Activated CD4-positive, alpha-beta T cell treated with anti-CD3 and anti-CD28 coated beads, Interleukin-2, amount 10 ng/mL, durations not matched to agents 24 days and 14 days (primary cell): ENCODE measurements around the gene ROM1. TPM values are rescaled to one million over a fixed set of nuclear protein-coding genes. Genes with fewer than 3 reads are reported as not detected.
"Not testable (repeated sequence)": the region's sequence is repeated elsewhere in the genome, so short reads cannot be mapped to it uniquely, and the experiment has no call there.

Experiments used
- DNase-seq: peaks from one replicate; pipeline ENCODE4 v3.0.0; 2022
- H3K27ac Mint-ChIP-seq: one replicate; pipeline ENCODE4 v1.8.0; 2022; ENCODE audit warnings: mild to moderate bottlenecking, mixed read lengths
- H3K27me3 Mint-ChIP-seq: one replicate; pipeline ENCODE4 v1.8.0; 2022; ENCODE audit warnings: mixed read lengths
- H3K36me3 Mint-ChIP-seq: one replicate; pipeline ENCODE4 v1.8.0; 2022; ENCODE audit warnings: low read depth, mild to moderate bottlenecking, mixed read lengths
- H3K4me1 Mint-ChIP-seq: one replicate; pipeline ENCODE4 v1.8.0; 2021; ENCODE audit warnings: mixed read lengths
- H3K4me3 Mint-ChIP-seq: one replicate; pipeline ENCODE4 v1.8.0; 2022; ENCODE audit warnings: mild to moderate bottlenecking, moderate library complexity, mixed read lengths
- H3K9me3 Mint-ChIP-seq: one replicate; pipeline ENCODE4 v1.8.0; 2021; ENCODE audit warnings: mixed read lengths
- intact Hi-C: fragments of 100-400 bp; cut with micrococcal nuclease; formaldehyde crosslinking; loops from one replicate; pipeline ENCODE4 v1.15.1; 2023
- total RNA-seq: library from RNA; stranded (reverse); gene quantifications from 2 replicates; pipeline ENCODE4 v1.2.3, GENCODE V29; 2022

The ROM1 gene
- total RNA-seq, 1 donor from 2014 or later, result 2.3 TPM

DNA sequence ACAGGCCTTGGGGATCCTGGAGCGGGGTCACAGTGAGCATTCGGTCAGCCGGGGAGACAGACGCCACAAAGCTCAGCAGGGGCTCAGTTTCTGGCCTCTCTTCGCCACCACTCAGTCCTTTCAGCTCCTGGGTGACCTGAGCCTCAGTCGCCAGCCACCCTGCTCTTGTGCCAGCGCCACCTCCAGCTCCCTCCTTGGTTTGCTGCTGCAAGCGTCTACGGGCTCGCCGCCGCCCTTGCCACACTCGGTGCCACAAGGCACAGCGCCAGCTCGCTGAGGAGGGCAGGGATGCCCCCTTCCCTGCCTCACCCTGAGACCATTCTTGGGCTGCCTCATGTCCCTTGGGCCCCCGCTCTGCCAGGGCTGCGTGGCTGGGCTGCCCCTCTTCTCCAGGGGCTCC, 37.9 kb upstream of the ROM1 start:
- Mint-ChIP-seq H3K9me3 (no peaks in the 10 kb centered on the region), H3K27me3 (no peaks in the 10 kb centered on the region), H3K4me1 (peaks cover 34% of the 10 kb centered on the region), H3K36me3 (peaks cover 64% of the 10 kb centered on the region), H3K4me3 (peak overlapping the region; percentile 96), H3K27ac (peak overlapping the region; percentile 96)
- DNase-seq, result peak; percentile 67
- intact Hi-C loops, result no loop called here

DNA sequence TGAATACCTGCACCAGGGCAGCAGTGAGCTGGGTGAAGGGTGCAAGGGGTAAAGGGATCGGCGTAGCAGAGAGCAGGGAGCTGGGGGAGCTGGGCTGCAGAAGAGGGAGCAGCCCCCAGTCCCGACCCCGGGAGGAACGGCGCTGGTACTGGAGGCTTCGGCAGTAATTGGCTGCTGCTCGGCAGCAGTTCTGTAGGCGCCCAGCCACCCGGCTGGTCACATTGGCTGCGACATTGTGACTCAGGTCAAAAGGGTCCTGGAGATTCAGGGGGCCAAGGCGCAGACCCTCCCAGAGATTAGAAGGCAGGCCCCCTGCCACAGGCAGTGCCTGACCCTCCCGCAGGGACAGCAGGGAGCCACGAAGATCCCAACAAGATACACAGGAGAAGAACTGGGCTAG, 37.2 kb upstream of the ROM1 start:
- peak overlapping the region; percentile 42 for H3K27ac Mint-ChIP-seq
- intact Hi-C loops, result no loop called here
- peaks cover 31% of the 10 kb centered on the region for H3K4me1 Mint-ChIP-seq

DNA sequence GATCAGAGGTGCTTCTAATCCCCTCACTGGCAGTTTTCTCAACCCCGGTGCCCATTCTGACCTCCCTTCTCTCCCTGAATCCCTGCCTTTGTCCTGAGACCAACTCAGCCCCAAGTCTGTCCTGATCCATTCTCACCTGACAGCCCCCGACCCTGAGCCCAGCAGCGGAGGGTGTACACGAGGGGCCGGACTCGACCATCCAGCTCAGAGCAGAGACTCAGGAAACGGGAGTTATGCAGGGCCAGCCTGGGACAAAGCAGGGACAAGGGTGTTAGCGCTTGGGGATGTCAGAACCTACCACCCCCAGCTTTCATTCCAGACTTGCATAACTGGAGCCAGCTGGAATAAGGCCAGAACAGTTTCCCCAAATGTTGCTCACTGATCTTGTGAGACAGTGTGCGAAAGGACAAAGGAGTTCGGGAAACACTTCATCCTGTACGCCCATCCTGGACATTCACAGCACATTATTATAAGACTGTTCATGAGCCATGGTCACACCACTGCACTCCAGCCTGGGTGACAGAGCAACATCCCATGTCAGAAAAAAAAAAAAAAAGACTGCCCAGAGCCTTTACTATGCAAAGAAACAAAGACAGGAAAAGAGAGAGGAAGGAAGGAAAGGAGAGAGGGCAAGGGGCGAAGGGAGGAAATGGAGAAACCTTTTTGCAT, 35.9 kb upstream of the ROM1 start:
- H3K36me3 Mint-ChIP-seq, result peaks cover 54% of the 10 kb centered on the region

More for the DNA sequence above, 37.2 kb upstream of the ROM1 start:
- H3K9me3 Mint-ChIP-seq, result no peaks in the 10 kb centered on the region
- H3K36me3 Mint-ChIP-seq, result peaks cover 61% of the 10 kb centered on the region
- H3K27me3 Mint-ChIP-seq, result no peaks in the 10 kb centered on the region
- H3K4me3 Mint-ChIP-seq, result peak overlapping the region; percentile 96
- DNase-seq, result peak; percentile 56

DNA sequence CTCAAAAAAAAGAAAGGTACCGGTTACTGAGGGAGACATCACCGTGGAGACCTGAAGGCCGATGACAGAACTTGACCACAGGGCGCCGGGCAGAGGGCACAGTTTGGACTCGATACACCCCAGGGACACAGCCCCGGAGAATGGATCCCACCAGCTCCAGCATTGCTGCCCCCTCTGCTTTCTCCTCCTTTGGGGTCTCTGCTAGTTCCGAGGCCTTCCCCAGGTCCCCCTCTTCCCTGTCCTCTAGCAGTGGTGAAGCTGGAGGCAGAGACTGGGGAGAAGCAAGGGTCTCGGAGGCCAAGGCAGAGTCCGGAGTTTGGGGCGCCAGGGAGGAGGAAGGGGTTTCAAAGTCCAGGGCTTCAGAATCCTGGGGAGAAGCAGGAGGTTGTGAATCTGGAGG, 34.5 kb upstream of the ROM1 start:
- Mint-ChIP-seq H3K4me3 (no peak overlapping the region), H3K36me3 (peaks cover 42% of the 10 kb centered on the region), H3K9me3 (no peaks in the 10 kb centered on the region), H3K27ac (no peak overlapping the region), H3K4me1 (peaks cover 14% of the 10 kb centered on the region), H3K27me3 (no peaks in the 10 kb centered on the region)
- no peak for DNase-seq
- intact Hi-C loops, result no loop called here

More for the DNA sequence above, 35.9 kb upstream of the ROM1 start:
- no peak overlapping the region for H3K4me3 Mint-ChIP-seq
- no peak overlapping the region for H3K27ac Mint-ChIP-seq
- H3K4me1 Mint-ChIP-seq, result peaks cover 22% of the 10 kb centered on the region
- no peaks in the 10 kb centered on the region for H3K9me3 Mint-ChIP-seq
- DNase-seq, result no peak
- no peaks in the 10 kb centered on the region for H3K27me3 Mint-ChIP-seq
- intact Hi-C loops, result no loop called here

DNA sequence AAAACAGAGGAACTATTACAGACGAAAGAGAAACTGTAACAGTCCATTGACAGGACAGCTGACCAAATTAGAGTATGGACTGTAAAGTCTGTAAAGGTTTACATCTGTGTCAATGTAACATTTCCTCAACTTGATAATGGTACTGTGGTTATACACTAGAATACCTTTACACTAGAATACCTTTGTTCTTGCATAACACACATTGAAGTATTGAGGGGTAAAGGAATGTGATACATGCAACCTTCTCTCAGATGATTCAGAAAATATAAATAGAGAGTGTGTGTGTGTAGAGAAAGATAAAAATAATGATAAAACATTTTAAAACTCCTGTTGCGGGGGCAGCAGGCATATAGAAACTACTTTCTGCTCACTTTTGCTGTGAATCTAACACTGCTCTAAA, 33.8 kb upstream of the ROM1 start:
- H3K4me3 Mint-ChIP-seq, result no peak overlapping the region
- no peak for DNase-seq

DNA sequence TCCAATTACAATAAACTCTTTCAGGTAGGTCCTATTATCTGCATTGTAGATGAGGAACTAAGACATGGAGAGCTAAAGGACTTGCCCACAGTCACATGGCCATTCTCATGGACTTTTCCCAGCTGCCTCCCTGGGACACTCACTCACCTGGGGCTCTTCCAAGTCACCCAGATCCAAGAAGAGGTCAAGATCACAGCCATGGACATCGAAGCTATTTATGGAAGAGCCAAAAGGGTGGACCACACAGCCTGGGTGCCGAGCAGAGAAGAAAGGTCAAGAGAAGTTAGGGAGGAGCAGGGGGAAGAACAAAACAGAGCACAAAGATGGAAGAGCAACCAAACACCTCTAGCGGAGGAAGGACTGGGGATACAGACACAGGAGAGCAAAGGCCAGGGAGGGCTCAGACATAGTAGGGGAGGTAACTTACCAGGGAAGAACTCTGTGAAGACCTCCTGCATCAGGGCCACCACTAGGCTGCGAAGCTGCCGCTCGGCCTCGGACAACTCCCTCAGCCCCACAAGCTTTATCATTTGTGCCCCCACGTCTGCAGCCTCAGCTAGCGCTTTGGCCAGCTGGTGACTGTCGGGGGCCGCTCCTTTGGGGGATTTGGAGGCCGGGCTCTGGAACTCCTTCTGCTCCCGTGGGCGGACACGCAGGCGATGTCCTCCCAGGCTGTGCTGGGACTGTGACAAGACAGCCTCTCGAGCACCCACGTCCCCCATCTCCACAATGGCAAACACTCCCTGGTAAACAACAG, 31.9 kb upstream of the ROM1 start:
- Mint-ChIP-seq H3K4me1 (peaks cover 4% of the 10 kb centered on the region), H3K9me3 (no peaks in the 10 kb centered on the region), H3K27ac (no peak overlapping the region)

More for the DNA sequence above, 33.8 kb upstream of the ROM1 start:
- Mint-ChIP-seq H3K27me3 (no peaks in the 10 kb centered on the region), H3K4me1 (peaks cover 14% of the 10 kb centered on the region), H3K36me3 (peaks cover 40% of the 10 kb centered on the region), H3K9me3 (no peaks in the 10 kb centered on the region), H3K27ac (no peak overlapping the region)
- intact Hi-C loops, result no loop called here

DNA sequence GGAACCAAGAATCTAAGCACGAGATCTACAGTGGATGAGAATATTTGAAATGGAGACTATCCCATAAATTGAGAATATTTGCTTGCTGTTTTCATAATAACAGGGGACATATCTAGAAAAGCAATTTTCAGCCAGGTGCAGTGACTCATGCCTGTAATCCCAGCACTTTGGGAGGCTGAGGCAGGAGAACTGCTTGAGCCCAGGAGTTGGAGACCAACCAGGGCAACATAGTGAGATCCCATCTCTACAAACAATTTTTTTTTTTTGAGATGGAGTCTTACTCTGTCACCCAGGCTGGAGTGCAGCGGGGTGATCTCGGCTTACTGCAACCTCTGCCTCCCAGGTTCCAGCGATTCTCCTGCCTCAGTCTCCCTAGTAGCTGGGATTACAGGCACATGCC, 31.3 kb upstream of the ROM1 start:
- H3K36me3 Mint-ChIP-seq, result peaks cover 32% of the 10 kb centered on the region
- H3K9me3 Mint-ChIP-seq, H3K4me1 Mint-ChIP-seq, H3K4me3 Mint-ChIP-seq, intact Hi-C loops, H3K27me3 Mint-ChIP-seq, H3K27ac Mint-ChIP-seq, DNase-seq: not testable (repeated sequence)

More for the DNA sequence above, 31.9 kb upstream of the ROM1 start:
- Mint-ChIP-seq H3K36me3 (peaks cover 33% of the 10 kb centered on the region), H3K27me3 (no peaks in the 10 kb centered on the region), H3K4me3 (no peak overlapping the region)
- no peak for DNase-seq
- intact Hi-C loops, result no loop called here

DNA sequence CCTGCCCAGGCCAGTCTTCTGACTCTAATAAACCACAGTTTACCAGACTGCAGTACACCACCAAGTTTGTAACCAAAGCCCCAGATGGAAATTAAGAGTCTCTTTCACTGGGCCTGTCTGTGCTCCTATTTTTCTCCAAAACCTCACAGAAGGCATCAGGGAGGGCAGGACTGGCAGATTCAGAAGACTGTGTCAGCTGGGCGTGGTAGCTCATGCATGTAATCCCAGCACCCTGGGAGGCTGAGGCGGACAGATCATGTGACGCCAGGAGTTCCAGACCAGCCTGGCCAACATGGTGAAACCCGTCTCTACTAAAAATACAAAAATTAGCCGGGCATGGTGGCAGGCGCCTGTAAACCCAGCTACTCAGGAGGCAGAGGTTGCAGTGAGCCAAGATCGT, 27.7 kb upstream of the ROM1 start:
- H3K36me3 Mint-ChIP-seq, result peaks cover 35% of the 10 kb centered on the region
- H3K9me3 Mint-ChIP-seq, H3K4me3 Mint-ChIP-seq, intact Hi-C loops, DNase-seq, H3K27me3 Mint-ChIP-seq, H3K27ac Mint-ChIP-seq, H3K4me1 Mint-ChIP-seq: not testable (repeated sequence)

DNA sequence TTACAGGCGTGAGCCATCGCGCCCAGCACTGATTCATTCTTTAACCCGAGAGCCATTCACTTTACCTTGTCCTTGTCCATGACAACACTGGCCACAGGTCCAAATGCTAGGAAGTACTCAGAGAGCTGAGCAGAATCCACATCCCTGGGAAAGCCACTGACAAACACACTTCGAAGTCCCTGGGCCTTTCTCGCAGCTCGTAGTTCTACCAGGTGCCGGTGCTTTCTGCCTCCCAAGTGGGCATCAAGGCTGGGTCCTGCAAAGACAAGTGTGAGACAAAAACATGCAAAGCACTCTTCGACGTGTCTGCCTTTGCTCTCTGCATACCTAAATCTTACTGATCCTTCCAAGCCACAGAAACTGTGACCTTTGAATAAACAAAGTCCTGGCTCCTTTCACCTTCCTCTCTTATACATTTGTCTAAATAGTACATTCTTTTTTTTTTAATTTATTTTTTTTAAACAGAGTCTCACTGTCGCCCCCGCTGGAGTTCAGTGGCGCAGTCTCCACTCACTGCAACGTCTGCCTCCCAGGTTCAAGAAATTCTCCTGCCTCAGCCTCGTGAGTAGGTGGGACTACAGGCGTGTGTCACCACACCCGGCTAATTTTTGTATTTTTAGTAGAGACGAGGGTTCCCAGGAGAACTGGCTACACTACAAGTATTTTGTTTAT, 24.0 kb upstream of the ROM1 start:
- Mint-ChIP-seq H3K4me1 (peaks cover 31% of the 10 kb centered on the region), H3K27me3 (no peaks in the 10 kb centered on the region), H3K4me3 (peak overlapping the region; percentile 100), H3K36me3 (peaks cover 44% of the 10 kb centered on the region), H3K9me3 (no peaks in the 10 kb centered on the region), H3K27ac (no peak overlapping the region)
- DNase-seq, result peak; percentile 76
- intact Hi-C loops, result no loop called here

DNA sequence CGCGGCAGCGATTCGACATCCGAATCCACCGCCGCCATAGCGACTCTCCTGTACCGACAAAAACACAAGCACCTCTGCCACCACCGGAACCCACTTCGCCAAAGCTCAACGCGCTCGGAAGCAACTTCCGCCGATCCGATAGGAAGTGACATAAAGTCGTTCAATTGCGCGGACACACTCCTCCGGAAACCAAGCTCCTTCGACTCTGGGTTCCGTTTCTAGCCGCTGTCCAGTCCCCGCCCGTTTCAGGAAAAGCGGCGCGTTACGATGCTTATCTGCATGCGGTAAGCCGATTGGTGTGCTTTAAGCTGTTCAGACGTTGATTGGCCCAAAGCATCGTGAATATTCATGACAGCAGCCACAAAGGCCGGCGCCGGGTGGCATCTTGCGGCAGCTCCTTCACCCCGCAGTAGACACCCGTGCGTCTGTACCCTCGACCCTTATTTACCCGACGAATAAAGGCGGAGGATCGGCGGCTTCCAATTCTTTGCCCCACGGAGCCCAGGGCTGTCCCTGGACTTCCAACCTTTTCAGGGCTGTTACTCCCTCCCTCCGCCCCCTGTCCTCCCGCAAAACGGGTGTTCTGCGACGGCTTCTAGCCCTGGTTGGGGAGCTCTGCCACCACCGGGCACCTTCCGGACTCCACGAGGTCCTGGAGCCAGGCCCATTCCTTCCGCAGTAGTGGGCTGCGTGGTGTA, 21.5 kb upstream of the ROM1 start, which contains the start of gene TUT1:
TUT1 (minus strand) TSS at position 76 of the 698 bp plus-strand sequence; CDS start at position 38, 38 bp downstream.
- intact Hi-C loops, result loop anchor here (1.0 to 10.0 kb wide), 13 partner anchors 8 to 289 kb away; partner anchors contain the start of genes C11orf98, CSKMT, EML3 and HNRNPUL2
- Mint-ChIP-seq H3K4me3 (peak within 1 kb of the TSS; percentile 100), H3K27ac (peak within 1 kb of the TSS; percentile 99), H3K4me1 (peaks cover 38% of the 10 kb centered on the region), H3K9me3 (no peaks in the 10 kb centered on the region), H3K27me3 (no peaks in the 10 kb centered on the region), H3K36me3 (peaks cover 60% of the 10 kb centered on the region)
- peak; percentile 99 for DNase-seq

DNA sequence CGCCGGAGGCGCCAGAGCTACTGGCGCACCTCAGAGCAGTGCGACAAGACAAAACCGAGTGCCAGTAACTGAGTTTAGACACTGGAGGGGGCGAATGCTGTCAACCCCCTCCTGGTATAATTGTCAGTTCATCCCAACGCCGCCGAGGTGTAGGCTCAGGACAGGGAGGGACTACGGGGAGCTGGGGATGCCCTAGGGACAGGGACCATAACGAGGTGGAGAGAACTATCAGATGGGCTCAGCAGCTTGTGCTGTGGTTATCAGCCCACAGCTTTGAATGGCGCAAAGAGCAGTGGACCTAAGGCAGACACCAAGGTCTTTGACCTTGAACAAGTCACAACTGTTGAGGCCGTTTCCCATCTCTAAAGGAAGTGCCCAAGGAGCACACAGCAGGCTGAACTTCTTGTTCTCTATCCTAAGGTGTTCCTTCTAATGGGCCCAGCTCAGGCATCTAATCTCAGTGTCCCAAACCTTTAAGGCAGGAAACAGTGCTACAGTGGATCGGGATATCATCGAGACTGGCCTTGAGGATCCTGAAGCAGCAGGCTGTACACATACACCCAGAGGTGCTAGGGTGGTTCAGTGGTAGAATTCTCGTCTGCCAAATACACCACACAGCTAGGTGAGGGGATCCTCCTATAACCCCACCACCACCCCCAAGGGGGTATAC, 20.8 kb upstream of the ROM1 start:
- H3K4me1 Mint-ChIP-seq, result peaks cover 40% of the 10 kb centered on the region
- H3K27me3 Mint-ChIP-seq, result no peaks in the 10 kb centered on the region
- peak overlapping the region; percentile 100 for H3K4me3 Mint-ChIP-seq
- intact Hi-C loops, result loop anchor here (5.0 to 10.0 kb wide), 4 partner anchors 35 to 240 kb away; partner anchors contain the start of genes STX5, TAF6L and TEX54
- no peaks in the 10 kb centered on the region for H3K9me3 Mint-ChIP-seq
- peaks cover 62% of the 10 kb centered on the region for H3K36me3 Mint-ChIP-seq
- peak overlapping the region; percentile 99 for H3K27ac Mint-ChIP-seq
- DNase-seq, result no peak

DNA sequence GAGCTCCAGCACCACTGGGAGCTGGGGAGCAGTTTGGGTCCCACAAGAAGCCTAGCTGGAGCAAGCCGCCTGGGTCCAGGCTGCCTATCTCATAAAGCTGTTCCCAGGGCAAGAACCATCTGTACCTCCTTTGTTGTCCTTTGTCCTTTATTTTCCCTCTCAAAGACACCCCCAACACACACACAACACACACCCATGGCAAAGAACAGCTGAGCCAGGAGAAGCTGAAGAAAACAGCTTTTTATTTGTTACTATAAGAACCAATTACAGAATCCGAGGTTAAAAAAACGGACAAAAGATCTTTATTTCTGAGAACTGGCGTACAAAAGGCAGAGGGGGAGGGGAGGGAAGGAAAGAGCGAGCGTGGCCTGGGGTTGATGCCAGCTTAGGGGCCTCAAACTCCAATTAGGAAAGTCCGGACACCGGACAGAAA, 20.1 kb upstream of the ROM1 start:
- intact Hi-C loops, result loop anchor here (5.0 to 10.0 kb wide), 4 partner anchors 36 to 239 kb away; partner anchors contain the start of genes STX5, TAF6L and TEX54
- Mint-ChIP-seq H3K9me3 (no peaks in the 10 kb centered on the region), H3K4me1 (peaks cover 41% of the 10 kb centered on the region), H3K27ac (peak overlapping the region; percentile 99), H3K36me3 (peaks cover 66% of the 10 kb centered on the region), H3K4me3 (peak overlapping the region; percentile 19), H3K27me3 (no peaks in the 10 kb centered on the region)
- DNase-seq, result peak; percentile 57
